ENCODE data around the gene OR10H4.

GRCh38 chr19:15919243-15919642 is 29.6 kb upstream of the OR10H4 start:
- TF ChIP-seq CTCF (conservative IDR thresholded peaks at IDR 0.05; ENCODE audit: low read depth, low read length) (no peak), EZH2 (IDR thresholded peaks at IDR 0.05; ENCODE audit: low read length, unreplicated experiment) (no peak)

Measured in PC-3 (cell line).